Liver (tissue), 9 donors: ENCODE data around the gene CD248. TPM values are rescaled to one million over a fixed set of nuclear protein-coding genes. Genes with fewer than 3 reads are reported as not detected.

Experiments
- DNase-seq: peaks from one replicate; pipeline ENCODE4 v3.0.0-alpha.2; 2017; ENCODE audit warnings: low spot score
- H3K27ac ChIP-seq, 2 donors: one replicate each; pipeline ENCODE4 v1.7.0; 2013; ENCODE audit warnings: inconsistent platforms in 2 of 2, low read length in 2 of 2, control low read depth in 1 of 2, low read depth in 1 of 2, mild to moderate bottlenecking in 1 of 2
- H3K27me3 ChIP-seq, 4 donors: one replicate each; pipeline versions ENCODE4 v1.6.1 to v1.7.0; 2013; ENCODE audit warnings: low read length in 3 of 4, inconsistent platforms in 1 of 4, mild to moderate bottlenecking in 1 of 4, moderate library complexity in 1 of 4; ENCODE audit not compliant: control insufficient read depth in 4 of 4, insufficient read depth in 4 of 4
- H3K36me3 ChIP-seq, 4 donors: one replicate each; pipeline versions ENCODE4 v1.6.1 to v1.7.0; 2013; ENCODE audit warnings: low read length in 3 of 4, mild to moderate bottlenecking in 3 of 4, low read depth in 1 of 4, moderate library complexity in 1 of 4; ENCODE audit not compliant: control insufficient read depth in 4 of 4, insufficient read depth in 3 of 4
- H3K4me1 ChIP-seq, 4 donors: one replicate each; pipeline versions ENCODE4 v1.6.1 to v1.7.0; 2013; ENCODE audit warnings: low read length in 3 of 4, mild to moderate bottlenecking in 3 of 4, moderate library complexity in 1 of 4; ENCODE audit not compliant: control insufficient read depth in 4 of 4, insufficient read depth in 4 of 4
- H3K4me3 ChIP-seq, 3 donors: one replicate each; pipeline versions ENCODE4 v1.6.1 to v1.7.0; 2013; ENCODE audit warnings: low read length in 3 of 3, control low read depth in 1 of 3, low read depth in 1 of 3, mild to moderate bottlenecking in 1 of 3
- H3K9ac ChIP-seq, 2 donors: one replicate each; pipeline ENCODE4 v1.7.0; 2013; ENCODE audit warnings: low read length in 2 of 2, mild to moderate bottlenecking in 2 of 2, moderate library complexity in 2 of 2, control low read depth in 1 of 2, low read depth in 1 of 2
- H3K9me3 ChIP-seq, 4 donors: one replicate each; pipeline versions ENCODE4 v1.6.1 to v1.7.0; 2013; ENCODE audit warnings: low read length in 3 of 4; ENCODE audit not compliant: control insufficient read depth in 4 of 4
- EGR1 ChIP-seq, 2 donors: IDR thresholded peaks; 2 replicates each; pipeline ENCODE4 v1.6.1; 2016 to 2018; ENCODE audit warnings: antibody characterized with exemption in 2 of 2, low read depth in 2 of 2
- FOXA1 ChIP-seq: IDR thresholded peaks from 2 replicates; pipeline ENCODE4 v1.6.1; 2016; ENCODE audit warnings: antibody characterized with exemption
- FOXA2 ChIP-seq: IDR thresholded peaks from 2 replicates; pipeline ENCODE4 v1.6.1; 2016; ENCODE audit warnings: antibody characterized with exemption
- GABPA ChIP-seq, 2 donors: IDR thresholded peaks in 1 of 2; conservative IDR thresholded peaks in 1 of 2; 2 replicates each; pipeline ENCODE4 v1.6.1; 2016; ENCODE audit warnings: antibody characterized with exemption in 2 of 2, mild to moderate bottlenecking in 1 of 2, moderate library complexity in 1 of 2
- HNF4A ChIP-seq, 2 donors: conservative IDR thresholded peaks; 2 replicates each; pipeline ENCODE4 v1.6.1; 2016; ENCODE audit warnings: antibody characterized with exemption in 2 of 2, mild to moderate bottlenecking in 2 of 2
- HNF4G ChIP-seq: IDR thresholded peaks from 2 replicates; pipeline ENCODE4 v1.6.1; 2016; ENCODE audit warnings: antibody characterized with exemption
- JUND ChIP-seq, 2 donors: IDR thresholded peaks; 2 replicates each; pipeline ENCODE4 v1.6.1; 2016; ENCODE audit warnings: antibody characterized with exemption in 2 of 2
- NR2F2 ChIP-seq: IDR thresholded peaks from 2 replicates; pipeline ENCODE4 v1.6.1; 2016; ENCODE audit warnings: antibody characterized with exemption
- RXRA ChIP-seq, 2 donors: IDR thresholded peaks; 2 replicates each; pipeline ENCODE4 v1.6.1; 2017 to 2018; ENCODE audit warnings: antibody characterized with exemption in 2 of 2, mild to moderate bottlenecking in 1 of 2
- SP1 ChIP-seq: IDR thresholded peaks from 2 replicates; pipeline ENCODE4 v1.6.1; 2018; ENCODE audit warnings: antibody characterized with exemption, mild to moderate bottlenecking
- YY1 ChIP-seq: IDR thresholded peaks from 2 replicates; pipeline ENCODE4 v1.6.1; 2016; ENCODE audit warnings: antibody characterized with exemption, mild to moderate bottlenecking
- WGBS: extraction: QIAGEN DNeasy Blood & Tissue Kit; methylation state at CpG from one replicate; pipeline ENCODE4 v1.1.7; 2013; 5-methylcytosine and 5-hydroxymethylcytosine counted together
- polyA plus RNA-seq, 2 donors: library from polyadenylated mRNA; stranded (reverse) in 1 of 2; unstranded in 1 of 2; fragments of 200-250 nt in 1 of 2; fragments of >200 nt in 1 of 2; fragmentation: Nextera tagmentation in 1 of 2; extraction: Ambion mirVana in 1 of 2; gene quantifications; one replicate each; pipeline versions ENCODE4 v1.2.1 to v1.2.3, GENCODE V29; 2013 to 2015
- total RNA-seq, 2 donors: library from RNA; depleted of rRNA; stranded (reverse); fragments of >200 nt; gene quantifications; one replicate each; pipeline ENCODE4 v1.2.3, GENCODE V29; 2014
- TF ChIP-seq, protein P1 (sequence below): IDR thresholded peaks from 2 replicates; pipeline ENCODE4 v1.6.1; 2016; ENCODE audit warnings: antibody characterized with exemption
- TF ChIP-seq, protein P2 (sequence below): IDR thresholded peaks from 2 replicates; pipeline ENCODE4 v1.6.1; 2016; ENCODE audit warnings: antibody characterized with exemption
- TF ChIP-seq, protein P3 (sequence below): fragments of 150-350 bp; IDR thresholded peaks from 2 replicates; pipeline ENCODE4 v1.5.1; 2017; ENCODE audit warnings: improper control_type of control experiment, low read depth, low read length; ENCODE audit not compliant: missing input control
- TF ChIP-seq, protein P4 (sequence below): IDR thresholded peaks from 2 replicates; pipeline ENCODE4 v1.6.1; 2016; ENCODE audit warnings: antibody characterized with exemption
- TF ChIP-seq, protein P5 (sequence below): IDR thresholded peaks from 2 replicates; pipeline ENCODE4 v1.6.1; 2016; ENCODE audit warnings: antibody characterized with exemption, mild to moderate bottlenecking
- donor health status: healthy.
- donor health status: healthy.
- donor health status: healthy.
- donor health status: healthy.
- donor health status: healthy.

Gene CD248
- total and polyA plus RNA-seq, 4 donors, result 0.64 to 3.0 (median 1.2) TPM

DNA sequence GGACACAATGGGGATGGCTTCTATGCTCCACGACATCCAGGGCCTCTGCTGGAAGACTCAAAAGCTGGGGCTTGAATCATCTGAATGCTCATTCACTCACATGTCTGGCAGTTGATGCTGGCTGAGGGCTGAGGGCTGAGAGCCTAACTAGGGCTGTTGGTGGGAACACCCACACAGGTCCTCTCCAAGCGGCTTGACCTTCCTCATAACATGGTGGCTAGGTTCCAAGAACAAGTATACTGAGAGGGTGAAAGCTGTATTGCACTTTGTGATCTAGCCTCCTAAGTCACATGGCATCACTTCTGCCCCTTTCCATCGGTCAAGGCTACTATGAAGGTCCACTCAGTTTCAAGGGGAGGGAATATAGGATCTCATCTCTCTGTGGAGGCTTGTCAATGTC, 17.7 kb downstream of the CD248 start:
- H3K36me3 ChIP-seq, result no peaks in the 10 kb centered on the region
- H3K27ac ChIP-seq, result no peak overlapping the region
- no peaks in the 10 kb centered on the region for H3K4me1 ChIP-seq
- no peak overlapping the region for H3K4me3 ChIP-seq
- no peak for TF ChIP-seq SP1
- TF ChIP-seq, protein P1, sequence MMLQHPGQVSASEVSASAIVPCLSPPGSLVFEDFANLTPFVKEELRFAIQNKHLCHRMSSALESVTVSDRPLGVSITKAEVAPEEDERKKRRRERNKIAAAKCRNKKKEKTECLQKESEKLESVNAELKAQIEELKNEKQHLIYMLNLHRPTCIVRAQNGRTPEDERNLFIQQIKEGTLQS, result no peak
- TF ChIP-seq GABPA (IDR thresholded peaks at IDR 0.05 in 1 of 2, conservative IDR thresholded peaks at IDR 0.05 in 1 of 2), result no peak
- TF ChIP-seq EGR1 (IDR thresholded peaks at IDR 0.05; ENCODE audit: low read depth in 2 of 2), result no peak
- TF ChIP-seq JUND (IDR thresholded peaks at IDR 0.05), result no peak
- no peak for TF ChIP-seq NR2F2
- TF ChIP-seq, protein P2, sequence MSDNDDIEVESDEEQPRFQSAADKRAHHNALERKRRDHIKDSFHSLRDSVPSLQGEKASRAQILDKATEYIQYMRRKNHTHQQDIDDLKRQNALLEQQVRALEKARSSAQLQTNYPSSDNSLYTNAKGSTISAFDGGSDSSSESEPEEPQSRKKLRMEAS, result no peak
- DNase-seq, result no peak
- H3K9ac ChIP-seq, result no peak overlapping the region
- no peaks in the 10 kb centered on the region for H3K9me3 ChIP-seq
- no peaks in the 10 kb centered on the region for H3K27me3 ChIP-seq
- 60% methylated on average over 3 of the region's 3 CpGs for WGBS

DNA sequence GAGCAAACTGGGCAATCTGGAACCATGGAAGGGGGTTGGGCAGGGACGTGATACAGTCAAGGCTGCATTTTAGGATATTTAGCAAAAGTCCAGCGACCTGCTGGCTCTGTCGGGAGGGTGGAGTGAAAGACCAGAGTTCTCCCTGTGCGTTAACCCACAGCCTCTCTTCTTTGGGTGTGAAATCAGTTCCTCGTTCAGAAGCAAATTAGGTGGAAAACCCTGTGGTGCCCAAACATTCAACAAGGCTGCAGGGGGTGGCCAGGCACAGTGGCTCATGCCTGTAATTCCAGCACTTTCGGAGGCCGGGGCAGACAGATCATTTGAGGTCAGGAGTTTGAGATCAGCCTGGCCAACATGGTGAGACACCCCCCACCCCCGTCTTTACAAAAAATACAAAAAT, 19.2 kb downstream of the CD248 start:
- H3K27ac ChIP-seq, result no peak overlapping the region
- TF ChIP-seq FOXA2 (no peak), JUND (IDR thresholded peaks at IDR 0.05) (no peak), SP1 (no peak), GABPA (IDR thresholded peaks at IDR 0.05 in 1 of 2, conservative IDR thresholded peaks at IDR 0.05 in 1 of 2) (no peak), RXRA (IDR thresholded peaks at IDR 0.05) (no peak), FOXA1 (no peak), HNF4G (no peak)
- TF ChIP-seq, protein P3, sequence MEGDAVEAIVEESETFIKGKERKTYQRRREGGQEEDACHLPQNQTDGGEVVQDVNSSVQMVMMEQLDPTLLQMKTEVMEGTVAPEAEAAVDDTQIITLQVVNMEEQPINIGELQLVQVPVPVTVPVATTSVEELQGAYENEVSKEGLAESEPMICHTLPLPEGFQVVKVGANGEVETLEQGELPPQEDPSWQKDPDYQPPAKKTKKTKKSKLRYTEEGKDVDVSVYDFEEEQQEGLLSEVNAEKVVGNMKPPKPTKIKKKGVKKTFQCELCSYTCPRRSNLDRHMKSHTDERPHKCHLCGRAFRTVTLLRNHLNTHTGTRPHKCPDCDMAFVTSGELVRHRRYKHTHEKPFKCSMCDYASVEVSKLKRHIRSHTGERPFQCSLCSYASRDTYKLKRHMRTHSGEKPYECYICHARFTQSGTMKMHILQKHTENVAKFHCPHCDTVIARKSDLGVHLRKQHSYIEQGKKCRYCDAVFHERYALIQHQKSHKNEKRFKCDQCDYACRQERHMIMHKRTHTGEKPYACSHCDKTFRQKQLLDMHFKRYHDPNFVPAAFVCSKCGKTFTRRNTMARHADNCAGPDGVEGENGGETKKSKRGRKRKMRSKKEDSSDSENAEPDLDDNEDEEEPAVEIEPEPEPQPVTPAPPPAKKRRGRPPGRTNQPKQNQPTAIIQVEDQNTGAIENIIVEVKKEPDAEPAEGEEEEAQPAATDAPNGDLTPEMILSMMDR, result no peak
- TF ChIP-seq, protein P2, result no peak
- H3K36me3 ChIP-seq, result no peaks in the 10 kb centered on the region
- no peak overlapping the region for H3K4me3 ChIP-seq
- H3K27me3 ChIP-seq, result peaks cover 0 to under 1% (median 0%) of the 10 kb centered on the region in 4 donors
- H3K4me1 ChIP-seq, result no peaks in the 10 kb centered on the region
- H3K9ac ChIP-seq, result no peak overlapping the region
- no peaks in the 10 kb centered on the region for H3K9me3 ChIP-seq
- DNase-seq, result no peak
- WGBS, result 64% methylated on average over 8 of the region's 8 CpGs

DNA sequence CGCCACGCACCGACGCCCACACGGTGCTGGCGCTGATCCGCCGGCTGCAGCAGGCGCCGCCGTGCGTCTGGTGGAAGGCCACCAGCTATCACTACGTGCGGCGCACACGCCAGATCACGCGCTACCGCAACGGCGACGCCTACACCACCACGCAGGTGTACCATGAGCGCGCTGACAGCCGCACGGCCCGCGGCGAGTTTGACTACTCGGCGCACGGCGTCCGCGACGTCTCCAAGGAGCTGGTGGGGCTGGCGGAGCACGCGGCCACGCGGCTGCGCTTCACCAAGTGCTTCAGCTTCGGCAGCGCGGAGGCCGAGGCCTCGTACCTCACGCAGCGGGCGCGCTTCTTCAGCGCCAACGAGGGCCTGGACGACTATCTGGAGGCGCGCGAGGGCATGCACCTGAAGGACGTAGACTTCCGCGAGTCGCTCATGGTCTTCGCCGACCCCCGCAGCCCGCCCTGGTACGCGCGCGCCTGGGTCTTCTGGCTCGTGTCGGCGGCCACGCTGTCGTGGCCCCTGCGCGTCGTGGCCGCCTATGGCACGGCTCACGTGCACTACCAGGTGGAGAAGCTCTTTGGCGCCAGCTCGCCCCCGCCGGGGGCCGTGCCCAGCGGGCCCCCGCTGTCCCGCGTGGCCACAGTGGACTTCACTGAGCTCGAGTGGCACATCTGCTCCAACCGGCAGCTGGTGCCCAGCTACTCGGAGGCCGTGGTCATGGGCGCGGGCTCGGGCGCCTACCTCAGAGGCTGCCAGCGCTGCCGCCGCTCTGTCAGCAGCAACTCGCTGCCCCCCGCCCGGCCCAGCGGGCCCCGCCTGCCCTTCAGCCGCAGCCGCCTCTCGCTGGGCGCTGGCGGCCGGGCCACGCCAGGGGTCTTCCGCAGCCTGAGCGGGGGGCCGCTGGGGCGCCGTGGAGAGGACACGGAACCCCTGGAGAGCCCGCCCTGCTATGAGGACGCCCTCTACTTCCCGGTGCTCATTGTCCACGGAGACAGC, 21.9 kb downstream of the CD248 start:
- no peak overlapping the region for H3K9ac ChIP-seq
- no peak for DNase-seq
- WGBS, result 74% methylated on average over 123 of the region's 123 CpGs
- TF ChIP-seq, protein P1, result no peak
- no peak for TF ChIP-seq NR2F2
- TF ChIP-seq YY1, result no peak
- TF ChIP-seq, protein P4, sequence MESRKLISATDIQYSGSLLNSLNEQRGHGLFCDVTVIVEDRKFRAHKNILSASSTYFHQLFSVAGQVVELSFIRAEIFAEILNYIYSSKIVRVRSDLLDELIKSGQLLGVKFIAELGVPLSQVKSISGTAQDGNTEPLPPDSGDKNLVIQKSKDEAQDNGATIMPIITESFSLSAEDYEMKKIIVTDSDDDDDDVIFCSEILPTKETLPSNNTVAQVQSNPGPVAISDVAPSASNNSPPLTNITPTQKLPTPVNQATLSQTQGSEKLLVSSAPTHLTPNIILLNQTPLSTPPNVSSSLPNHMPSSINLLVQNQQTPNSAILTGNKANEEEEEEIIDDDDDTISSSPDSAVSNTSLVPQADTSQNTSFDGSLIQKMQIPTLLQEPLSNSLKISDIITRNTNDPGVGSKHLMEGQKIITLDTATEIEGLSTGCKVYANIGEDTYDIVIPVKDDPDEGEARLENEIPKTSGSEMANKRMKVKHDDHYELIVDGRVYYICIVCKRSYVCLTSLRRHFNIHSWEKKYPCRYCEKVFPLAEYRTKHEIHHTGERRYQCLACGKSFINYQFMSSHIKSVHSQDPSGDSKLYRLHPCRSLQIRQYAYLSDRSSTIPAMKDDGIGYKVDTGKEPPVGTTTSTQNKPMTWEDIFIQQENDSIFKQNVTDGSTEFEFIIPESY, result no peak
- TF ChIP-seq FOXA1, result no peak
- TF ChIP-seq SP1, result no peak
- no peak for TF ChIP-seq EGR1 (IDR thresholded peaks at IDR 0.05; ENCODE audit: low read depth in 2 of 2)
- TF ChIP-seq, protein P5, sequence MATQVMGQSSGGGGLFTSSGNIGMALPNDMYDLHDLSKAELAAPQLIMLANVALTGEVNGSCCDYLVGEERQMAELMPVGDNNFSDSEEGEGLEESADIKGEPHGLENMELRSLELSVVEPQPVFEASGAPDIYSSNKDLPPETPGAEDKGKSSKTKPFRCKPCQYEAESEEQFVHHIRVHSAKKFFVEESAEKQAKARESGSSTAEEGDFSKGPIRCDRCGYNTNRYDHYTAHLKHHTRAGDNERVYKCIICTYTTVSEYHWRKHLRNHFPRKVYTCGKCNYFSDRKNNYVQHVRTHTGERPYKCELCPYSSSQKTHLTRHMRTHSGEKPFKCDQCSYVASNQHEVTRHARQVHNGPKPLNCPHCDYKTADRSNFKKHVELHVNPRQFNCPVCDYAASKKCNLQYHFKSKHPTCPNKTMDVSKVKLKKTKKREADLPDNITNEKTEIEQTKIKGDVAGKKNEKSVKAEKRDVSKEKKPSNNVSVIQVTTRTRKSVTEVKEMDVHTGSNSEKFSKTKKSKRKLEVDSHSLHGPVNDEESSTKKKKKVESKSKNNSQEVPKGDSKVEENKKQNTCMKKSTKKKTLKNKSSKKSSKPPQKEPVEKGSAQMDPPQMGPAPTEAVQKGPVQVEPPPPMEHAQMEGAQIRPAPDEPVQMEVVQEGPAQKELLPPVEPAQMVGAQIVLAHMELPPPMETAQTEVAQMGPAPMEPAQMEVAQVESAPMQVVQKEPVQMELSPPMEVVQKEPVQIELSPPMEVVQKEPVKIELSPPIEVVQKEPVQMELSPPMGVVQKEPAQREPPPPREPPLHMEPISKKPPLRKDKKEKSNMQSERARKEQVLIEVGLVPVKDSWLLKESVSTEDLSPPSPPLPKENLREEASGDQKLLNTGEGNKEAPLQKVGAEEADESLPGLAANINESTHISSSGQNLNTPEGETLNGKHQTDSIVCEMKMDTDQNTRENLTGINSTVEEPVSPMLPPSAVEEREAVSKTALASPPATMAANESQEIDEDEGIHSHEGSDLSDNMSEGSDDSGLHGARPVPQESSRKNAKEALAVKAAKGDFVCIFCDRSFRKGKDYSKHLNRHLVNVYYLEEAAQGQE, result no peak
- no peak for TF ChIP-seq HNF4A (conservative IDR thresholded peaks at IDR 0.05)
- TF ChIP-seq, protein P2, result no peak
- no peak for TF ChIP-seq FOXA2

More for the DNA sequence above, 21.9 kb downstream of the CD248 start:
- Histone ChIP-seq H3K4me3 (no peak overlapping the region), H3K9me3 (no peaks in the 10 kb centered on the region), H3K27me3 (peaks cover 0 to 5% (median 0%) of the 10 kb centered on the region in 4 donors), H3K4me1 (peaks cover 4 to 12% (median 7%) of the 10 kb centered on the region in 4 donors), H3K27ac (no peak overlapping the region), H3K36me3 (no peaks in the 10 kb centered on the region)
